Measurements from ENCODE around the gene TSPAN8.
"Not testable (repeated sequence)": the region's sequence is repeated elsewhere in the genome, so short reads cannot be mapped to it uniquely, and the experiment has no call there.

Gene TSPAN8

GRCh38 chr12:71164568-71165197, 6.9 kb upstream of the TSPAN8 start:
- no peak for DNase-seq (ENCODE audit: low read depth in 2 of 2)

- no peak for DNase-seq (ENCODE audit: low read depth in 2 of 2)
Observed at GRCh38 chr12:71164166-71164565, 6.4 kb upstream of the TSPAN8 start.

DNA sequence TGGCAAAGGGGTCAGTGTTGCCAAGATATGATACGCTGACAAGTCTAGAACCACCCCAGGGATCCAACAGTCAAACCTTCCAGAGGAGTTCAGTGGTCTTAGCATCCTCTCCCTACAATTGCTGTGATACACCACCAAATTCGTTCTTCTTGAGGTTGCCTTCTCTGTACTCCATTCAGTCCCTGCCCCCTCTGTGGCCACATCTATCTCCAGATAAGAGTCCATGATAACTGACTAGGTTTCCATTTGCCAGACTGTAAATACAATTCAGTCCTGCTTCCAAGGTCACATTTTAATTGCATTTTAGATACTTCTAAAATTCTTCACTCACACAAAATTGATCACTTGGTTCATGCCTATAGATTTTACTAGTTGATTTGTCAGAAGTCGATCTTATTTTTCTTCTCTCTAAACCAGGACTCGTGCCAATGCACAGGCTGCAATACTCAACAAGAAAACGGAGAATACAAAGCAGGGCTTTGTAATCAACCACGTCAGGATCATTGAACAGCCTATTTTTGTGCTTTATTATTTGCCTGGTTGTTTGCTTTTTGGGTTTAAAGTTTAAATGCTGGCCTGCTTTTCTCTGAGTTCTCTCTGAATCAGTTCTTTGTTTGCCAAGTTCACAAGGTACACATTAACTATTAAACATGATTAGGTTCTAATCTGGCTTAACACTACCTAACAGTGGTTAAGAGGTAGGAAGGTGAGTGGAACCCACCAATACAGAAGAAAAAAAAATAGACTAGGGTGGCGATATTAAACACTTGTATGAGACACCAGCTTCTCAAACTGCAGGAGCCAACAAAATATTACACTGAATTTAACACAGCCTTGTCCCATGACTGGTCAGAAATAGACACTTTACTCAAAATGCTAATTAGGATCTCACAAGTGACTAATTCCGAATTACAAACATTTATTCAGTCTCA, 5.3 kb upstream of the TSPAN8 start:
- DNase-seq (ENCODE audit: low read depth in 2 of 2), result no peak

DNA sequence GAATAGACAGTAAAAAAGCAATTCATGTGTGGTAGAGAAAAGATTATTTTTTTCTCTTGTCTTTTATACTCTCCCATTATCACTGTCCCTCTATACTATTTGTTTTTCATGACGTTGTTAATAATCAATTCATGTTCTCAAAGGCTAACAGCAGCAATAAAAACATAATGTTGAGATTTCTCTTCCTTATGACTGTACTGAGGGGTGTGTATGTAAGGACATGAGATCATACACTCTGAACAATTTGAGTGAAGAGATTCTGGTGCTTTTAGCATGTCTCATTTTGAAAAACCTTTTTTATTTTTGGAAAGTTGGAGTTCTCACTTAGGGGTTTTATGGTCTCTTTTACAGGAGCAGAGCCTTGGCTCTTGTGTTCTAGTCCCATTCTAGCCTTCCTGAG, 3.8 kb upstream of the TSPAN8 start:
- no peak for DNase-seq (ENCODE audit: low read depth in 2 of 2)

DNA sequence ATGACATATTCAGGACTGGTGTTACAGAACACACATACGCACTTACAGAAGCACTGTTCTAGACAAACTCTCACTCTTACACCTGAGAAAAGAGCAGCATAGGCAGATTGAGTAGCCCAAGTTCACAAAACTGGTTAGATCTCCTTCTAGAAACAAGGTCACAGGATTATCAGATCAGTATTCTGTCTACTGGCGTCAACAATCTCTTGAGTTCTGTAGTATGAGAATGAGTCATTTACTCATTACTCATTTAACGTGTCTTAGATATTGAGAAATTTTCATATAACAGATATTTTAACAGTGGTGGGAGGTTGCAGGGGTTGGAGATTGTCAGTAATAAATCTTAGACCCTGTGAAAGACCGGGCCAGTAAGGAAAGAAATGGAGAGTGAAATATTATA, 2.8 kb upstream of the TSPAN8 start:
- DNase-seq (ENCODE audit: low read depth in 2 of 2), result no peak

GRCh38 chr12:71159878-71160277, 2.1 kb upstream of the TSPAN8 start:
- no peak for DNase-seq (ENCODE audit: low read depth in 2 of 2)

GRCh38 chr12:71159264-71159663, 1.5 kb upstream of the TSPAN8 start:
- DNase-seq (ENCODE audit: low read depth in 2 of 2), result no peak

- no peak for DNase-seq (ENCODE audit: low read depth in 2 of 2)
Observed at GRCh38 chr12:71158361-71158882, 623 bp upstream of the TSPAN8 start.

GRCh38 chr12:71155225-71155624, 2.6 kb downstream of the TSPAN8 start:
- no peak for DNase-seq (ENCODE audit: low read depth in 2 of 2)

DNA sequence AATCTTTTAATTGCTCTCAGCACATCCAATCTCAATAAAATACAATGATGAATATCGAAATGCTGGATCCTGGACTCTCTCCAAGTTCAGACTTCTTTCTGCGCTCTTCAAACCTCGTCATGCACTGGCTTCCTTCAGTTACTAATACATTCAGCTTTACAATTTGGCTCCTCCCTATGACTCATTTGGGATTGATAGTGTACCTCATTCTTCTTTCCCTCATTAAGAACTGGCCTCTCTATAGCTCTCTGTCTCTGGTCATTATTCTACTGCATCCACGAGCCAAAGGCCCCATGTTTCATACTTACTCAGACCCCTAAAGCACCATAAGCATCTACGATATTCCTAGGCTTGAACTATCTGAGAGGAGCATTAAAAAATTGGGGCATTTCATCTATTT, 4.9 kb downstream of the TSPAN8 start:
- no peak for DNase-seq (ENCODE audit: low read depth in 2 of 2)

DNA sequence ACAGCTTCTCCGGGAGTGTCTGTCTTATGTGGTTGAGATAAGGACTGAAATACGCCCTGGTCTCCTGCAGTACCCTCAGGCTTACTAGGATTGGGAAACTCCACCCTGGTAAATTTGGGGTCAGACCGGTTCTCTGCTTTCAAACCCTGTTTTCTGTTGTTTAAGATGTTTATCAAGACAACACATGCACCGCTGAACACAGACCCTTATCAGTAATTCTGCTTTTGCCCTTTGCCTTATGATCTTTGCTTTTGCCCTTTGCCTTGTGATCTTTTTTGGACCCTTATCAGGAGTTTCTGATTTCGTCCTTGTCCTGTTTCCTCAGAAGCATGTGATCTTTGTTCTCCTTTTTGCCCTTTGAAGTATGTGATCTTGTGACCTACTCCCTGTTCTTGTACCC, 7.8 kb downstream of the TSPAN8 start:
- not testable (repeated sequence) for DNase-seq (ENCODE audit: low read depth in 2 of 2)

- DNase-seq (ENCODE audit: low read depth in 2 of 2), result no peak
Observed at GRCh38 chr12:71144682-71145081, 13.1 kb downstream of the TSPAN8 start.

GRCh38 chr12:71142956-71143355, 14.8 kb downstream of the TSPAN8 start:
- no peak for DNase-seq (ENCODE audit: low read depth in 2 of 2)

DNA sequence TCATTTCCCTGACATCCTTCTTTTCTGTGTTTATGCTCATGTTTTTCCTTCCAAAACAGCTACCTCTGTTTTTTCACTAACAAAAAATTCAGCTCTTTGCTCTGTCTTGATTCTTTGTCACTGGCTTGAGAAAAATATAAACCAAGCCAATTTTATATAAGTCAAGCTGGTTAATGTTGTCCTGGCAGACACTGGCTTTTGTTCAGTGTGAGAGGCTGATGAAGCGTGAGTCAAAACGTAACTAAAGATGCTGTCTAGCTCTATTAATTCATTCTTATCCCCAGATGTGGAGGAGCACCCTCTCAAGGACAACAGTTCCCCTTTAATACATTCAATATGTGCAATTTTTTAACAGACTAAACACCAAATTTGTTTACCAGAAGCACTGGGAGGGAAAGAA, 15.8 kb downstream of the TSPAN8 start:
- DNase-seq (ENCODE audit: low read depth in 2 of 2), result no peak

DNA sequence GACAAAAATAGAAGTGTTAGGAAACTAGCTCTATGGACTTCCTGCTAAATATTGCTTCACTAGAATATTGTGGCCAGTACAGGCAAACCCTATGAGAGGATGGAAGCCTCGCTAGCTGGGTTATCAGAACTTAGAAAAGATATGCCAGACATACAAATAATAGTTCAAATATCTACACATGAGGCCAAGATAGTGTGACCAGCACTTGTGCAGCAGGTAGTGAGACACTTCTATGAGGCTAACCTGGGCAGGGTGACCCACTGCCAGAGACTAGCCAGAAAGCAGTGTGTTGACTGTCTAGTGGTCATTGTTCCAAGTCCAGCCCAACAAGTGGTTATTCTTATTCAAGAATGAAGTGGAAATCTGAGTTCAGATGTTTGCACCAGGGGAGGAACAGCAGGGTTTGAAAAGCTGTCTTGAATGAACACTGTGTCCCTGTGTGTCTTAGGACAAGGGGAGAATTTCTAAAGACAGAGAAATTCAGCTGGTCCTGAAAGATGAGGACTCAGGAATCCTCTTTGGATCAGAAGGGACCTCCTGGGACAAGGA, 16.3 kb downstream of the TSPAN8 start:
- no peak for DNase-seq (ENCODE audit: low read depth in 2 of 2)

- DNase-seq (ENCODE audit: low read depth in 2 of 2), result no peak
Observed at GRCh38 chr12:71139153-71139735, 18.6 kb downstream of the TSPAN8 start.

DNA sequence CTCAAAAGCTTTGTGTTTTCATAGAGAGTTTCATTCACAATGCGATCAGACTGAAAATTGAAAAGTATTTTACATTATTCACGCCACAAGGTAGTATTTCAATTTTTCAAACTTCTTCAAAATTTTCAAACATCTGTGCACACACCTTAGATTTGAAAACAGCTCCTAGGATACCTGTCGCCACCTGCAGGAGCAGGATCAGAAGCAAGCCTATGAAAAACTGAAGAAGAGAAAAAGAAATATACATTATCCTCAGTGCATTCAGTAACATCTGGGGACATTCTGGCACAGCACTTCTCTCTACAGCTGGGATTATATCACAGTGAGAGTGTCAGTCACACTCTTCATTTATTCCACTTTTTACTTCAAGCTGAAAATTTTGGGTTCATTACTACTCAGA, 19.8 kb downstream of the TSPAN8 start:
- no peak for DNase-seq (ENCODE audit: low read depth in 2 of 2)

GRCh38 chr12:71135812-71136176, 22.0 kb downstream of the TSPAN8 start:
- no peak for DNase-seq (ENCODE audit: low read depth in 2 of 2)

DNA sequence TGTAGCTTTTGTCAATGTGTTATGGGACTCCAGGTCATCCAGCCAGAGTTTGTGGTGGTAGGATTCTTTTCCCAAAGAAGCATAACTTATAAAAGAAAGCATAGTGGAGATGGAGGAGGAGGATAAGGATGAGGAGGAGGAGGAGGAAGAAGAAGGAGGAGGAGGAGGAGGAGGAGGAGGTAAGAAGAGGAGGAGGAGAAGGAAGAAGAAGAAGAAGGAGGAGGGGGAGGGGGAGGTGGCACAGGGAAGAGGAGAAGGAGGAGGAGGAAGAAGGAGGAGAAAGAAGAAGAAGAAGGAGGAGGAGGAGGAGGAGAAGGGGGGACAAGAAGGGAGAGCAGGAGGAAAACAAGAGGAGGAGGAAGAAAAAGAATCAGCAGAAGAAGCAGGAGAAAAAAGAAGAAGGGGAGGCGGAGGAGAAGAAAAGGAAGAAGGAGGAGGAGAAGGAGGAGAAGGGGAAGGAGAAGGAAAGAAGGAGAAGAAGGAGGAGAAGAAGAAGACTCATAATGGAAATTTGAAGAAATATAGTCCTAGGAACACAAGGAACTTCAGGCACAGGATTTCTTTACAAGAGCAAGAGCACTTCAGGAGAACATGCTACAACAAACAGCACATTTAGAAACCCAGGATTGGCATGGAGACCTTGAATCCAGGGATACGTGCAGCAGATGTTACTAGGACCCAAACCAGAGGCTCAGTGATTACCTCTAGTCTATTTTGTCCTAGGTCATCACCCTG, 22.6 kb downstream of the TSPAN8 start:
- no peak for DNase-seq (ENCODE audit: low read depth in 2 of 2)

DNA sequence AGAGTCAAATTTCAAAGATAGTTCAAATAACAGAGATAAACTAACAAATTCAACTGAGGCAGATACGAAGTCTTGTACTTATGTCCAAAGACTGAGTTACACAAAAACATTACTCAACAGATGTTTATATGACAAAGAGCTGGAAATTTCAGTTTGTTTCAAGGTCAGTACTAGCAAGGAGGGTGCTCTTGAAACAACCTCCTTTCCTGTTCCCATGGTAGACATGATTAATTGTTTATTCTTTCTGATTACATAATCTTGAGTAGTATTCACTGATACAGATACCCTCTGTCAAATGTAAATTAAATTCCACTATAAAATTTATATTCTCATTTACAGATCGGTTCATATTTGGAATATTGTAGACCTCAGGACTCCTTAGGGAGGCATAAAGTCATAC, 23.4 kb downstream of the TSPAN8 start:
- no peak for DNase-seq (ENCODE audit: low read depth in 2 of 2)

DNA sequence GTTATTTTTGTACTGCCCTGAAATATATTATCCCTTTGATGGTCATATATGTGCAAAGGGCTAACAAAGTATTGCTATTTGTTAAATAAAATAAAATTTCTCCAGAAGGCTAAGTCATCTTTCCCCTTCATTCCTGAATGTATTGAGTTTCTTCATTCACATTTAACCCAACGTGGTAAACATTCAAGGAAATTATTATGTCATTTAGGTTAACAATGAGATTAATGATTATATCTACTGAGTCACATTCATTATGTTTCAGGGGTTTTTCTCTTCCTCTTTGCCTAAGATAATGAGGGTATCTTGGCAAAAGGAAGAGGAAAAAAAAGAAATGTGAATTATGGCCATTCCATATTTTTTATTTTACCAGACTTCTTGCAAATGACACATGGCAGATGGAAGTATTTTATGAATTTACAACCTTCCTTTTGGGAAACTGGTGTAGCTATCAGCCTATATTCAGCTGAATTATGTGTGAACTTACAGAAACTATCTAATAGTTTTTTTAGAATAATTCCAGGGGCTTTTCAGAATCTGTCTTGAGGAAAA, 27.2 kb downstream of the TSPAN8 start:
- no peak for DNase-seq (ENCODE audit: low read depth in 2 of 2)
